CD4-positive, alpha-beta T cell treated with Interleukin-1 beta for 1 hour (primary cell): ENCODE data around the gene CFAP99.
"Not testable (repeated sequence)": the region's sequence is repeated elsewhere in the genome, so short reads cannot be mapped to it uniquely, and the experiment has no call there.

Experiments used
- DNase-seq, 2 donors: peaks; one replicate each; pipeline ENCODE4 v3.0.0-alpha.2; 2020 to 2022

Gene CFAP99

GRCh38 chr4:2412885-2413716, 5.7 kb upstream of the CFAP99 start:
- peak; percentile 89 to 92 for DNase-seq

- peak; percentile 36 to 55 for DNase-seq
Measured at GRCh38 chr4:2413821-2414610, 4.7 kb upstream of the CFAP99 start.

GRCh38 chr4:2415213-2415612, 3.5 kb upstream of the CFAP99 start:
- no peak for DNase-seq

GRCh38 chr4:2415881-2416563, 2.7 kb upstream of the CFAP99 start:
- DNase-seq = no peak

- DNase-seq = peak in 1 of 2 donors; percentile 15
Measured at GRCh38 chr4:2416564-2417225, 2.1 kb upstream of the CFAP99 start.

- DNase-seq = peak in 1 of 2 donors; percentile 20
Measured at GRCh38 chr4:2417226-2417764, 1.5 kb upstream of the CFAP99 start.

- DNase-seq = no peak
Measured at GRCh38 chr4:2417765-2418649, 748 bp upstream of the CFAP99 start, which contains the start of gene ZFYVE28. Gene ZFYVE28 (minus strand): TSS chr4:2418645. CDS start chr4:2418323, 322 bp downstream.

GRCh38 chr4:2419814-2420213, 1.1 kb downstream of the CFAP99 start:
- DNase-seq = peak in 1 of 2 donors; percentile 56

GRCh38 chr4:2421928-2422327, 3.2 kb downstream of the CFAP99 start:
- DNase-seq = no peak

- no peak for DNase-seq
Measured at GRCh38 chr4:2423066-2423465, 4.3 kb downstream of the CFAP99 start.

GRCh38 chr4:2423695-2424094, 4.9 kb downstream of the CFAP99 start:
- DNase-seq = no peak

- no peak for DNase-seq
Measured at GRCh38 chr4:2424581-2424980, 5.8 kb downstream of the CFAP99 start.

GRCh38 chr4:2425386-2426068, 6.8 kb downstream of the CFAP99 start:
- DNase-seq = no peak

GRCh38 chr4:2426069-2426397, 7.3 kb downstream of the CFAP99 start:
- no peak for DNase-seq

GRCh38 chr4:2426711-2427275, 8.0 kb downstream of the CFAP99 start:
- DNase-seq = no peak

GRCh38 chr4:2427383-2428334, 8.9 kb downstream of the CFAP99 start:
- no peak for DNase-seq

- DNase-seq = no peak
Measured at GRCh38 chr4:2428496-2429213, 9.9 kb downstream of the CFAP99 start.

- DNase-seq = not testable (repeated sequence)
Measured at GRCh38 chr4:2429945-2430757, 11.4 kb downstream of the CFAP99 start.
